Large intestine (tissue), 3 donors: Measurements from ENCODE around the gene ARHGAP32. TPM values are rescaled to one million over a fixed set of nuclear protein-coding genes. Genes with fewer than 3 reads are reported as not detected.
"Not testable (repeated sequence)": the region's sequence is repeated elsewhere in the genome, so short reads cannot be mapped to it uniquely, and the experiment has no call there.

Source experiments
- DNase-seq, 2 donors: peaks; one replicate each; pipeline versions ENCODE4 v3.0.0 to v3.0.0-alpha.2; 2013
- H3K27ac ChIP-seq: one replicate; pipeline ENCODE4 v1.5.1; 2013; ENCODE audit warnings: low read length
- H3K27me3 ChIP-seq: 2 replicates; pipeline ENCODE4 v1.6.1; 2013; ENCODE audit warnings: low read length; ENCODE audit not compliant: control insufficient read depth, insufficient read depth
- H3K36me3 ChIP-seq: 2 replicates; pipeline ENCODE4 v1.6.1; 2013; ENCODE audit warnings: low read length; ENCODE audit not compliant: control insufficient read depth, insufficient read depth
- H3K4me1 ChIP-seq: one replicate; pipeline ENCODE4 v1.6.1; 2013; ENCODE audit warnings: low read length; ENCODE audit not compliant: control insufficient read depth, insufficient read depth
- H3K4me3 ChIP-seq: one replicate; pipeline ENCODE4 v1.5.1; 2013; ENCODE audit warnings: low read length
- H3K9me3 ChIP-seq: one replicate; pipeline ENCODE4 v1.6.1; 2013; ENCODE audit warnings: mild to moderate bottlenecking, low read depth, low read length, moderate library complexity; ENCODE audit not compliant: control insufficient read depth
- WGBS: methylation state at CpG from one replicate; pipeline ENCODE4 v1.1.5; 2013; ENCODE audit warnings: low lambda C conversion rate; ENCODE audit not compliant: insufficient coverage; 5-methylcytosine and 5-hydroxymethylcytosine counted together
- polyA plus RNA-seq: library from polyadenylated mRNA; unstranded; fragments of 120-200 nt; gene quantifications from one replicate; pipeline ENCODE4 v1.2.1, GENCODE V29; 2013

Gene ARHGAP32
- polyA plus RNA-seq, 1 donor: 15.6 TPM

DNA sequence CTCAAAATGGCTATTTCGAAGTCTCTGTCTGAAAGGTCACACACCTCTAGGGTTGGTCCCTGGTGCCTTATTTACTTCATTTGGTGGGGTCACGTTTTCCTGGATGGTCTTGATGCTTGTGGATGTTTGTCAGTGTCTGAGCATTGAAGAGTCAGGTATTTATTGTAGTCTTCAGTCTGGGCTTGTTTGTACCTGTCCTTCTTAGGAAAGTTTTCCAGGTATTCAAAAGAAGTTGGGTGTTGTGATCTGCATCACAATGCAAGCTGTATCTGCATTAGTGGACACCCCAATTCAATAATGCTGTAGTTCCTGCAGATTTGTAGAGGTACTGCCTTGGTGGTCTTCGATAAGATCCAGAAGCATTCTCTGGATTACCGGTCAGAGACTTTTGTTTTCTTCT is 186.0 kb downstream of the ARHGAP32 start:
- DNase-seq: no peak
- Histone ChIP-seq H3K27me3 (no peaks in the 10 kb centered on the region), H3K4me1 (no peaks in the 10 kb centered on the region), H3K4me3 (no peak overlapping the region), H3K9me3 (peaks cover 13% of the 10 kb centered on the region), H3K36me3 (peaks cover 7% of the 10 kb centered on the region), H3K27ac (no peak overlapping the region)
- WGBS: no CpG with 5 or more reads among the region's 4 CpGs

DNA sequence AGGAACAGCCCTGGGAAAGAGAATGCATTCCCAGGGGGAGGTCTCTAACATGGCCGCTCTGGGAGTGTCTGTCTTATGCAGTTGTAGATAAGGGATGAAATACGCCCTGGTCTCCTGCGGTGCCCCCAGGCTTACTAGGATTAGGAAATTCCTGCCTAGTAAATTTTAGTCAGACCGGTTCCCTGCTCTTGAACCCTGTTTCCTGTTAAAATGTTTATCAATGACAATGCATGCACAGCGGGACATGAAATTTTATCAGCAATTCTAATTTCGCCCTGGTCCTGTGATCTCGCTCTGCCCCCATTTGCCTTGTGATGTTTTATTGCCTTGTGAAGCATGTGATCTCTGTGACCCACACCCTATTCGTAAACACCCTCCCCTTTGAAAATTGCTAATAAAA is 193.0 kb downstream of the ARHGAP32 start:
- H3K4me1 ChIP-seq, H3K27ac ChIP-seq, H3K36me3 ChIP-seq, H3K4me3 ChIP-seq, DNase-seq, H3K27me3 ChIP-seq: not testable (repeated sequence)
- peaks cover 14% of the 10 kb centered on the region for H3K9me3 ChIP-seq
- 94% methylated on average over 3 of the region's 8 CpGs for WGBS

DNA sequence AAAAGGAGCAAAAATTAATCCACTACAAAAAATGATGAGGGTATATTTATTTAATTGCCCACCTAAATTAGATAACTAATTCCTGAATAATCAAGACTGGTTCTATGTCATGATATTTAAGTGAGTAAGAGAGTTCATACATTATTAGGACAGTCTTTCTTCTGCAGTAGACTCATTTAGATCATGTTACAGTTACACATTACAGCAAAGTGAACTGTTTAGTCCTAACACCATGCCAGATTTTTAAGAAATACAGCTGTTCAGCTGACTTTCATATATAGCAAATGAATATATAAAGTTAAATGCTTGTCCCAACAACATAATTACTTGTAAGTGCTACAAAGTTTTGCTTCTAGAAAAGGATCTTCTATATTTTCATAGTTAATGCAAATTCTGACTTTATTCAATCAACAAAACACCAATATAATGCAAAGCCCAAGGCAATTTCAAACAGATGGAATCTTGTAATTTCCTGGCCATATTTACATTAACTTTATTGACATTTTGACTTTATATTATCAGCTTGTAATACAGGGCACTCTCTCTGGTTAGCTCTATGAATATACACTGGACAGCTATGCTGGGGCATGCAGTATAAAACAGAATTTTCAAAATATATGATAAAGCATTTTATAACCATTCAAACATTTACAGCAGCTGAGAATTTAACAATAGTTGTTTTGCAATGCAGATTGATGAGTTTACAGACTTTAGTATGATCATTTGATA is 203.7 kb downstream of the ARHGAP32 start:
- H3K27ac ChIP-seq: no peak overlapping the region
- H3K36me3 ChIP-seq: no peaks in the 10 kb centered on the region
- no peaks in the 10 kb centered on the region for H3K4me1 ChIP-seq
- H3K9me3 ChIP-seq: no peaks in the 10 kb centered on the region
- H3K4me3 ChIP-seq: no peak overlapping the region
- no peak for DNase-seq
- H3K27me3 ChIP-seq: no peaks in the 10 kb centered on the region

DNA sequence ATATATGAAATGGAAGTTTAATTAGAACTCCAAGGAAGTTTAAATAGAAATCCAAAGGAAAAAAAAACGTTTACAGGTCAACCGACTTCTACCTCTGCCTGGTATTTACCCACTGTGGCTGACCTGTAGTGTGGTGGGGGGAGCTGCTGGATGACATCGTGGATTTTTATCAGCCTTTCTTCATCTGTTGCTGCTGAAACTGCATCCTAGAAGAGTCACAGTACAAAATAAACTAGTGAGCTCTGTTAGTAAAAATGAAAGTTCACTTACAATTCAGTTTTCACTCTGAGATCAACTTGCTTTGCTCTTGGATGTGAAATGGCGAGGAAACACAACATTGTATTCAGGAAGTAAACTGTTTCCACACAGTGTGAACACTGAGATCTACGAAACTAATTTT is 206.2 kb downstream of the ARHGAP32 start:
- H3K36me3 ChIP-seq: peaks cover 5% of the 10 kb centered on the region
- H3K9me3 ChIP-seq: no peaks in the 10 kb centered on the region
- H3K4me1 ChIP-seq: no peaks in the 10 kb centered on the region
- no peak overlapping the region for H3K27ac ChIP-seq
- no peak for DNase-seq
- no peak overlapping the region for H3K4me3 ChIP-seq
- H3K27me3 ChIP-seq: no peaks in the 10 kb centered on the region
- no CpG with 5 or more reads among the region's 5 CpGs for WGBS

DNA sequence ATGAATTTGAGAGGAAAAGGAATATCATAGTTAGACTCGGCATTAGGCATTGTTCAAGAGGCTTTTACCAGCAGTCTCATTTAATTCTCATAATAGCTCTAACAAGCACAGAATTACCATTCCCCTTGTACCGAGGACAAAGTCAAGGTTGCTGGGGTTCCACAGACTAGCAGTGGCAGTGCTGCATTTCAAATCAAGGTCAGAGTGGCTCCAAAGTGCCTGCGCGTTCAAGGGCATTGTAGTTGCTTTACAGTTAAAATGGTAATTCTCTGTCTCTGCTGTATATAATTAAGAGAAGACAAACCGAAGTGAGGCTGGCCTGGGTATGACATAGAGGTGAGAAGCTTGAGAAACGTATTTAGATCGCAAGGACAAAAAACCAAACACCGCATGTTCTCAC is 209.1 kb downstream of the ARHGAP32 start:
- DNase-seq: no peak
- no peak overlapping the region for H3K27ac ChIP-seq
- no peaks in the 10 kb centered on the region for H3K4me1 ChIP-seq
- no peak overlapping the region for H3K4me3 ChIP-seq
- no peaks in the 10 kb centered on the region for H3K27me3 ChIP-seq
- peaks cover 9% of the 10 kb centered on the region for H3K36me3 ChIP-seq
- H3K9me3 ChIP-seq: no peaks in the 10 kb centered on the region
- 86% methylated on average over 3 of the region's 8 CpGs for WGBS

DNA sequence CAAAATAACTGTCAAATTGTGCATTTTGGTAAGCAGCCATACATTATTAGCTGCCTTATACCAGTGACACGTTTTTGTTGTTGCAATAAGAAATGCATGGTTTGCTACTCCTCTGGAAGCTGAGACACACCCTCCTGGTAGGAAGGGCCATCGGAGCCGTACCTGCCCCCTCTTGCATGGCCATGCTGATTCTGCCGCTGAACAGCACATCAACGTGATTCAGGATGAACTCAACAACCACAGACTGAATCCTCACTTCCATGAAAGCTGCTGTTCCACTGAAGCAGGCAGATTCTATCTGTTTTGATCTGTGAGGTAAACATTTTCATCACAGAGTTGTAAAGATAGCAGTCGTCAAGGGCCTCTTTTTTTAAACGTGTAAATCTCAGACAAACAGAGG is 210.9 kb downstream of the ARHGAP32 start:
- Histone ChIP-seq H3K9me3 (no peaks in the 10 kb centered on the region), H3K4me3 (no peak overlapping the region), H3K27me3 (no peaks in the 10 kb centered on the region), H3K27ac (no peak overlapping the region), H3K36me3 (peaks cover 20% of the 10 kb centered on the region), H3K4me1 (no peaks in the 10 kb centered on the region)
- WGBS: no CpG with 5 or more reads among the region's 7 CpGs
- DNase-seq: no peak

DNA sequence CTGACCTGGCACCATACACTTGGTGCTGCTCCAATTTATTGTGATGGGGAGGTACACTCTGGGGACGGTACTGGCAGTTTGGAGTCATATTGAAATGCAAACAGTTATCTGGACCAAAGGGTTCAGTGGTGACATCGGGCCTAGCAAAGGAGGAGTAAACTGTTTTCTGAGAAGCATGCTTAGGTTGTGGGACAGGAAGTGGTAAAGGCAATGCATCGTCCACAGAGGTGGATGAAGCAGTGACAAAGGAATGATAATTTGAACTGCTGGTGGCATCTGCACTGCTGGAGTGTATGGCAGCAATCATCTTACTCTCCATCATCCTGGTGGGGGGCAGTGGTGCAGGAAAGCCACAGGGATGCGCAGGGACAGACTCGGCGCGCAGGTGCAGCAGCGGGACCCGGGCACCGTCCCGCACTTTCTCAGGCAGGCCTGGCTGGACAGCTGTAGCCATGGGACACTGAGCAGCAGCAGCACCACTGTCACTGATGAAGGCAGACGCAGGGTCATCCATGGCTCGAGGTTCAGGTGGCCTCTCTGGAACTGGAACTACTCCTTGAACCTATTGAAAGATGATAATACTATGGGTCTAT is 221.4 kb downstream of the ARHGAP32 start:
- H3K4me1 ChIP-seq: no peaks in the 10 kb centered on the region
- WGBS: no CpG with 5 or more reads among the region's 13 CpGs
- H3K27me3 ChIP-seq: no peaks in the 10 kb centered on the region
- no peak overlapping the region for H3K4me3 ChIP-seq
- no peaks in the 10 kb centered on the region for H3K9me3 ChIP-seq
- no peak for DNase-seq
- peaks cover 68% of the 10 kb centered on the region for H3K36me3 ChIP-seq
- H3K27ac ChIP-seq: no peak overlapping the region

DNA sequence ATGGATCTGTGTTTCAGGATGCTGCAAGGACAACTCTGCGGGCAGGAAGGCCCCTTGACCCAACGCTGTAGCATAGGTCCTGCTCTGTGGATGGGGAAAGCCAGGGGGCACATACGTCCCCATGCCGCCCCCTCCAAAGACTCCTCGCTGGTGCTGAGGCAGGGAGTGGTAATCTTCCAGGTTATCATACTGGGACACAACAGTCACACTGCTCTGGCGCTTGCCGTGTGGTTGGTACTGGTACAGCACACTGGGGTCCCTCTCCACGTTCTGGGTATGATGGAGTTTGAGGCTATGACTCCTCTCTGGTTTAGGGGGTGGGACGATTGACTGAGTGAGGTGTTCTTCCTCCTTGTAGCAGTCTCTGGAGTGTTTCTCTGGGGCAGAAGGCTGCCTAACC is 223.2 kb downstream of the ARHGAP32 start:
- Histone ChIP-seq H3K36me3 (peaks cover 53% of the 10 kb centered on the region), H3K9me3 (no peaks in the 10 kb centered on the region), H3K4me3 (no peak overlapping the region), H3K4me1 (no peaks in the 10 kb centered on the region), H3K27ac (no peak overlapping the region), H3K27me3 (no peaks in the 10 kb centered on the region)
- DNase-seq: no peak
- no CpG with 5 or more reads among the region's 9 CpGs for WGBS

DNA sequence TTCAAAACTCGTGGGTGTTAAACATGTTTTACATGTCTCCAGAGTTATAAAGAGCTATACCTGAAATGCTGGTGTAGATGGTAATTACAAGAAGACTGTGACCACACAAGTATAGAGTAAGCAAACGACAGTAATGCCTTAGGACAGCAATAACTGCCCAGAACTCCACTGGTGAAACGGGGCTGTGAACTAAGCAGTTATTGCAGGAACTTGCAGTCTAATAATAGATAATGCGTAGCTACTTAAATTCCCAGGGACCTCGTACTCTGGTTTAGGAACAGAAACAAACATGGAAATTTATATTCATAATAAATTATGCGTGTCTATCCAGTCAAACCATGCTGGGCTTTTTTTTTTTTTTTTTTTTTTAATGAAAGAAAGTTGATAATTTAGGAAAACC is 224.5 kb downstream of the ARHGAP32 start:
- Histone ChIP-seq H3K9me3 (no peaks in the 10 kb centered on the region), H3K4me3 (no peak overlapping the region), H3K27ac (no peak overlapping the region), H3K4me1 (no peaks in the 10 kb centered on the region), H3K27me3 (no peaks in the 10 kb centered on the region), H3K36me3 (peaks cover 40% of the 10 kb centered on the region)
- 86% methylated on average over 1 of the region's 6 CpGs for WGBS
- DNase-seq: no peak

DNA sequence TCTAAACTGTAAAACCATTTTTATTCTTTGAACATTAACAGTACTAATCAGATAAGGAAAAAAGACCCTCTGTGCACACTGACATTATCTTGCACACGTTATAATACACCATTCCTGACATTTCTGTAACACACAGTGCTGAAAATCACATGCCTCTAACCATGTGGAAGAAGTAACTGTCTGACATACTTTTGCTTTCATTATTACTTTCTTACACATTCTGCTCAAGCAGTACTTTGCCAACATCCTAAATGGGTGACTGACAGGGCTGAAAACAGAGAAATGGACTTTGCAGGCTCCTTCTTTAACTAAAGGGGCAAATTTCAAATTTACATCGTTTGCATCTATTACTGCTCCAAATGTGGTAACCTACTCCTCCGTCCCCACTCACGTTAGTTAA is 226.6 kb downstream of the ARHGAP32 start:
- Histone ChIP-seq H3K36me3 (peaks cover 22% of the 10 kb centered on the region), H3K27me3 (no peaks in the 10 kb centered on the region), H3K4me1 (no peaks in the 10 kb centered on the region), H3K9me3 (no peaks in the 10 kb centered on the region), H3K4me3 (no peak overlapping the region), H3K27ac (no peak overlapping the region)
- WGBS: no CpG with 5 or more reads among the region's 4 CpGs
- peak in 1 of 2 donors; percentile 31 for DNase-seq

DNA sequence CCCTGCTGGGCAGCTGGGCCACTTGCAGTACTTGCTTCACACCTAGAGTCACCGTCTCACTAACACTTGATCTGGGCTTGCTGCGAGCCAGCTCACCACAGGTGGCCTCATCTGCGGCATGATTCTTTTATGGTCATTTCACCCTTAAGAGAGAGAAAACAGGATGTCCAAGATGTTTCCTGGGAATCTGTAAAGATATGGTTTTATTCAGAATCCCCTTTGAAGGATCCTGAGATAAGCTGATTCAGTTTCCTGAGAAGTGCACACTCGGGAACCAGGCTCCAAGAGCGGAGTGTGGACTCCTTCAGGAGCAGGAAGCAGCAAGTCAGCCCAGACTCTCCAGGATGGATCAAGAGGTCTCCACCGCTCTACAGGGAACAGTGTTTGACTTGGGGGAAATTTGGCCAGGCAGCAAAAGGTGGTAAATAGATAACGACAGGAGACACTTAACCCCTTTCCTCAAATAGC is 227.6 kb downstream of the ARHGAP32 start:
- Histone ChIP-seq H3K4me1 (no peaks in the 10 kb centered on the region), H3K36me3 (peaks cover 14% of the 10 kb centered on the region), H3K9me3 (no peaks in the 10 kb centered on the region), H3K27ac (no peak overlapping the region), H3K4me3 (no peak overlapping the region), H3K27me3 (no peaks in the 10 kb centered on the region)
- no peak for DNase-seq
- WGBS: 60% methylated on average over 1 of the region's 7 CpGs
